Adrenal gland (tissue), 5 donors: ENCODE measurements around the gene TMEM235.

Experiments
- POLR2A ChIP-seq, 2 donors: fragments of 450-650 bp; IDR thresholded peaks; one replicate each; pipeline ENCODE4 v1.6.1; 2017; ENCODE audit warnings: antibody characterized with exemption in 2 of 2, mild to moderate bottlenecking in 2 of 2, moderate library complexity in 1 of 2
- TF ChIP-seq, protein P1 (sequence below), 6 experiments: fragments of 450-650 bp in 4 of 6; fragments of 200-600 bp in 2 of 6; sonication (generic) in 1 of 6; IDR thresholded peaks; 1 replicate in 5 of 6; 2 replicates in 1 of 6; pipeline versions ENCODE4 v1.5.1 to v1.8.0; 2016 to 2021; ENCODE audit warnings: antibody characterized with exemption in 6 of 6, mild to moderate bottlenecking in 2 of 6, moderate library complexity in 1 of 6
- donor health status: DM: no; HTN: no; CAD: no.

DNA sequence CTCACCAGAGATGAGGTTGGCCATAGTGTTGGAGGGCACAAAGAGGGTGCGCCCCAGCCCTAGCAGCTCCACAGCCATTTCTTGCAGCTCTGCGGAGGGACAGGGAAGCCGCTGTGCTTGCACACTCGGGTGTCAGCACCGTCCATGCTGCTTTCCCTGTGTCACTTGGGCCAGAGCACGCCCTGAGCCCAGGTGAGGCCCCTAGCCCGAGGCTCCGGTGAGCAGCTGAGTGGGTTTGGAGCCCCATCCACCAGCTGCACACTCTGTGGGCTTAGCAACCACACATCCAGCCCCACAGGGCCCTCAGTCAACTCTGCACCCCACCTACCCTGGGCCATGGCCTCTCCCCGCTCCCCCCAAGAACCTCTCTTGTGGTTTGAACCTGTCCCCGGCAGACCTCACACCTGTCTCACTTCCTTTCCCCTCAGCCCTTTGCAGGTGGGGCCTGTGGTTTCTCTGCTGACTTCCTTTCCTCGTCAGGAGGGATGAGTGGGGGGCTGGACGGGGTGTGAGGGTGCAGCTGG lies 20.7 kb downstream of the TMEM235 start:
- TF ChIP-seq POLR2A (IDR thresholded peaks at IDR 0.05), result no peak
- TF ChIP-seq, protein P1, sequence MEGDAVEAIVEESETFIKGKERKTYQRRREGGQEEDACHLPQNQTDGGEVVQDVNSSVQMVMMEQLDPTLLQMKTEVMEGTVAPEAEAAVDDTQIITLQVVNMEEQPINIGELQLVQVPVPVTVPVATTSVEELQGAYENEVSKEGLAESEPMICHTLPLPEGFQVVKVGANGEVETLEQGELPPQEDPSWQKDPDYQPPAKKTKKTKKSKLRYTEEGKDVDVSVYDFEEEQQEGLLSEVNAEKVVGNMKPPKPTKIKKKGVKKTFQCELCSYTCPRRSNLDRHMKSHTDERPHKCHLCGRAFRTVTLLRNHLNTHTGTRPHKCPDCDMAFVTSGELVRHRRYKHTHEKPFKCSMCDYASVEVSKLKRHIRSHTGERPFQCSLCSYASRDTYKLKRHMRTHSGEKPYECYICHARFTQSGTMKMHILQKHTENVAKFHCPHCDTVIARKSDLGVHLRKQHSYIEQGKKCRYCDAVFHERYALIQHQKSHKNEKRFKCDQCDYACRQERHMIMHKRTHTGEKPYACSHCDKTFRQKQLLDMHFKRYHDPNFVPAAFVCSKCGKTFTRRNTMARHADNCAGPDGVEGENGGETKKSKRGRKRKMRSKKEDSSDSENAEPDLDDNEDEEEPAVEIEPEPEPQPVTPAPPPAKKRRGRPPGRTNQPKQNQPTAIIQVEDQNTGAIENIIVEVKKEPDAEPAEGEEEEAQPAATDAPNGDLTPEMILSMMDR (IDR thresholded peaks at IDR 0.05), result no peak
